ENCODE measurements around the gene CXCL5.
"Not testable (repeated sequence)": the region's sequence is repeated elsewhere in the genome, so short reads cannot be mapped to it uniquely, and the experiment has no call there.

Gene CXCL5

DNA sequence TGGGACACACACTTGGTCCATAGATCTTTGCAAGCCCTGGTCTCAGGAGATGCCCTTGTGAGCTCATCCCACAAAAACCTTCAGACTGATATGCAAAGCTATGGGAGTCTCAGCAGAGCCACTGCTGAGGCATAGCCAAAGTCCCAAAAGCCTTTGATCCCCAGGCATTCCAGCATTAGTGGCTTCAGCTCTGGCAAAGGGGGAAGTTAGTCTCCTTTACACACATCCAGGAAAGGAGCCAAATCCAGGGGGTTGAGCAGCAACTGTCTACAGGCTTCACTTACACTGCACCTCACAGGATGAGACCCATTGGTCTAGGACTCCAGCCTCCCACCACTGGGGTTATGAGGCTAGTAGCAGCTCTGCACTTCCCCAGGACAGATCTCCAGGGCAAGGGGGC is 30.6 kb downstream of the CXCL5 start:
- DNase-seq = no peak

- DNase-seq = no peak
These were observed 33.4 kb downstream of the CXCL5 start for GRCh38 chr4:73964862-73965611.

GRCh38 chr4:73962724-73963123 is 35.8 kb downstream of the CXCL5 start:
- no peak for DNase-seq

GRCh38 chr4:73959041-73959440 is 39.4 kb downstream of the CXCL5 start:
- not testable (repeated sequence) for DNase-seq

GRCh38 chr4:73952352-73952751 is 46.1 kb downstream of the CXCL5 start:
- no peak for DNase-seq

DNA sequence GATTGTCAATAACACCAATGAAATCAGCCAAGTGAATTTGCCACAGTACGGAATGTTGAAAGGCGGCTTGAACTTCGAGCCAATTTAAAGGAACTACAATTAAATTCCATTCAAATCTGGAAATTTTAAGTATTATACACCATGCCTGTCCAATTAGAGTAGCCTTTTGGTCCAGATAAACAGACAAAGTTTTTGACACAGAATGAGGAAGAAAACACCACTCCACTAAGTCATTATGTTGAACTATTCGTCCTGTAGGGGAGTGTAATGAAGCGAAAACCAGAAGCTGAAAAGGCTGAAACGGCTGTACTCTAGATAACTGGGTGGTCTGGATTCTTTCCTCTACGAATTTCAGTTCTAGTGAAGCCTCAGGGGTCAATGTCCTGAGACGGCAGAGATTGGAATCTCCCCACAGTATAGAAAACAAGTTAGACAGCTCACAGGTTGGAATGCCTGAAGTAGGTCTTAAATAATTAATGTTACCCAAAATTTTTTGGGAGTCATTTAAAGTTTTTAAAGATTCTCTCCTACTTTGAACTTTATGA is 48.0 kb downstream of the CXCL5 start:
- not testable (repeated sequence) for DNase-seq

- no peak for DNase-seq
These were observed 49.3 kb downstream of the CXCL5 start for GRCh38 chr4:73948990-73949706.

DNA sequence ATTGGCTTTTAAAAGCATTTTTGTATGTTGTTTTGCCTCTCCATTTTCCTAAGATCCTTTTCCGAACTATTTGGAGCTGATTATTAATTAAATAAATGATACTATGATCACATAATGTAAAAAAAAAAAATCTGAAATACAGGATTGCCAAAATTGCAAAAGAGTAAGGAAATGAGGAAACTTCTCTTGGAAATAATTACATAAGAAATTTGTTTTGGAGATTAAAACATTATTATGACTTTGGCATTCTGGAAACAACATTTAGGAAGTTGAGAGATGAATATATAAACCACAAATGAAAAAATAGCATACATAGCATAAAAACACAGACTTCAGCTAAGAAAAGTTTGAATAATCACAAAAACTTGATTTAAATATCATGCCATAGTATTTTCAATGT is 50.2 kb downstream of the CXCL5 start:
- DNase-seq = no peak

- no peak for DNase-seq
These were observed 51.1 kb downstream of the CXCL5 start for GRCh38 chr4:73947239-73947985.

GRCh38 chr4:73945674-73946449 is 52.6 kb downstream of the CXCL5 start:
- no peak for DNase-seq

Data from cerebellar nuclear complex (tissue), 1 donor.